ENCODE results near the gene AQP1.
A peak's percentile ranks its signal among the peaks of the same experiment; 100 is the strongest.

AQP1 gene

DNA sequence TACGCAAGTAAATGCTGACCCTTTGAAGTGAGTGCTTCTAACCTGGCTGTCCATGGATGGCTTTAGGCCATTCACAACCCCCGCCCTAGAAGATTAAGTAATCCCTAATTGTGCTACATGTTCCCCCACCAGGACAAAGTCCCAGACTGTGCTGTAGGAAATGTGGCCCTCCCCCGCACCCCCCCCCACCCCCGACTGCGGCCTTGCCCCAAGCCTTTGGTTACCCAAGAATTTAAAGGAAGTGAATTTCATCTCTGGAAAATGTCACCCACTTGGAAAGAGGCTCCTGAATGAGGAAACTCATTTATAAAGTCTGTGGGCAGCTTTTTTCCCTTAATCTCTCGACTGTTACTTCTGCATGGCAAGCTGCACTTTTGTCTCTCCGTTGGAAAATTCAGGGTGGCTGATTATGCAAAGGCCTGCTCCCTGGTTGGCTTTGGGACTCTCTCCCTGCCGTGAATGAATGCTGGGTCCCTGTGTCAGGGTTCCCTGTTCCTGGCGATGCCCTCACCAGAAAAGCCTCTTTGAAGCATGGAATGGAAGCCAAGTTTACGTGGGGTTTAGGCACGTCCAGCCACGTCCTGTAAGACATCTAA, 31.4 kb upstream of the AQP1 start:
- peak; percentile 8; the same call in 1 of the 3 replicates for ATAC-seq
- TF ChIP-seq, protein P1, sequence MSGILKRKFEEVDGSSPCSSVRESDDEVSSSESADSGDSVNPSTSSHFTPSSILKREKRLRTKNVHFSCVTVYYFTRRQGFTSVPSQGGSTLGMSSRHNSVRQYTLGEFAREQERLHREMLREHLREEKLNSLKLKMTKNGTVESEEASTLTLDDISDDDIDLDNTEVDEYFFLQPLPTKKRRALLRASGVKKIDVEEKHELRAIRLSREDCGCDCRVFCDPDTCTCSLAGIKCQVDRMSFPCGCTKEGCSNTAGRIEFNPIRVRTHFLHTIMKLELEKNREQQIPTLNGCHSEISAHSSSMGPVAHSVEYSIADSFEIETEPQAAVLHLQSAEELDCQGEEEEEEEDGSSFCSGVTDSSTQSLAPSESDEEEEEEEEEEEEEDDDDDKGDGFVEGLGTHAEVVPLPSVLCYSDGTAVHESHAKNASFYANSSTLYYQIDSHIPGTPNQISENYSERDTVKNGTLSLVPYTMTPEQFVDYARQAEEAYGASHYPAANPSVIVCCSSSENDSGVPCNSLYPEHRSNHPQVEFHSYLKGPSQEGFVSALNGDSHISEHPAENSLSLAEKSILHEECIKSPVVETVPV (CRISPR knock-in tag; IDR thresholded peaks at IDR 0.05), result no peak
- TF ChIP-seq ISL1 (CRISPR knock-in tag; IDR thresholded peaks at IDR 0.05) (no peak), PPARA (CRISPR knock-in tag; IDR thresholded peaks at IDR 0.05; ENCODE audit: borderline replicate concordance) (no peak), TCF4 (CRISPR knock-in tag; IDR thresholded peaks at IDR 0.05; ENCODE audit: borderline replicate concordance) (no peak), ZNF565 (CRISPR knock-in tag; conservative IDR thresholded peaks at IDR 0.05; ENCODE audit: low read depth) (no peak), ZC3H10 (CRISPR knock-in tag; IDR thresholded peaks at IDR 0.05) (no peak), GLIS3 (CRISPR knock-in tag; IDR thresholded peaks at IDR 0.05) (no peak), BACH2 (CRISPR knock-in tag; IDR thresholded peaks at IDR 0.05; ENCODE audit: borderline replicate concordance) (no peak), ARNTL (CRISPR knock-in tag; IDR thresholded peaks at IDR 0.05; ENCODE audit: borderline replicate concordance, low read depth) (no peak), SNAI2 (CRISPR knock-in tag; IDR thresholded peaks at IDR 0.05) (no peak)
- TF ChIP-seq, protein P2, sequence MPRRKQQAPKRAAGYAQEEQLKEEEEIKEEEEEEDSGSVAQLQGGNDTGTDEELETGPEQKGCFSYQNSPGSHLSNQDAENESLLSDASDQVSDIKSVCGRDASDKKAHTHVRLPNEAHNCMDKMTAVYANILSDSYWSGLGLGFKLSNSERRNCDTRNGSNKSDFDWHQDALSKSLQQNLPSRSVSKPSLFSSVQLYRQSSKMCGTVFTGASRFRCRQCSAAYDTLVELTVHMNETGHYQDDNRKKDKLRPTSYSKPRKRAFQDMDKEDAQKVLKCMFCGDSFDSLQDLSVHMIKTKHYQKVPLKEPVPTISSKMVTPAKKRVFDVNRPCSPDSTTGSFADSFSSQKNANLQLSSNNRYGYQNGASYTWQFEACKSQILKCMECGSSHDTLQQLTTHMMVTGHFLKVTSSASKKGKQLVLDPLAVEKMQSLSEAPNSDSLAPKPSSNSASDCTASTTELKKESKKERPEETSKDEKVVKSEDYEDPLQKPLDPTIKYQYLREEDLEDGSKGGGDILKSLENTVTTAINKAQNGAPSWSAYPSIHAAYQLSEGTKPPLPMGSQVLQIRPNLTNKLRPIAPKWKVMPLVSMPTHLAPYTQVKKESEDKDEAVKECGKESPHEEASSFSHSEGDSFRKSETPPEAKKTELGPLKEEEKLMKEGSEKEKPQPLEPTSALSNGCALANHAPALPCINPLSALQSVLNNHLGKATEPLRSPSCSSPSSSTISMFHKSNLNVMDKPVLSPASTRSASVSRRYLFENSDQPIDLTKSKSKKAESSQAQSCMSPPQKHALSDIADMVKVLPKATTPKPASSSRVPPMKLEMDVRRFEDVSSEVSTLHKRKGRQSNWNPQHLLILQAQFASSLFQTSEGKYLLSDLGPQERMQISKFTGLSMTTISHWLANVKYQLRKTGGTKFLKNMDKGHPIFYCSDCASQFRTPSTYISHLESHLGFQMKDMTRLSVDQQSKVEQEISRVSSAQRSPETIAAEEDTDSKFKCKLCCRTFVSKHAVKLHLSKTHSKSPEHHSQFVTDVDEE (CRISPR knock-in tag; IDR thresholded peaks at IDR 0.05), result no peak
- TF ChIP-seq, protein P3, sequence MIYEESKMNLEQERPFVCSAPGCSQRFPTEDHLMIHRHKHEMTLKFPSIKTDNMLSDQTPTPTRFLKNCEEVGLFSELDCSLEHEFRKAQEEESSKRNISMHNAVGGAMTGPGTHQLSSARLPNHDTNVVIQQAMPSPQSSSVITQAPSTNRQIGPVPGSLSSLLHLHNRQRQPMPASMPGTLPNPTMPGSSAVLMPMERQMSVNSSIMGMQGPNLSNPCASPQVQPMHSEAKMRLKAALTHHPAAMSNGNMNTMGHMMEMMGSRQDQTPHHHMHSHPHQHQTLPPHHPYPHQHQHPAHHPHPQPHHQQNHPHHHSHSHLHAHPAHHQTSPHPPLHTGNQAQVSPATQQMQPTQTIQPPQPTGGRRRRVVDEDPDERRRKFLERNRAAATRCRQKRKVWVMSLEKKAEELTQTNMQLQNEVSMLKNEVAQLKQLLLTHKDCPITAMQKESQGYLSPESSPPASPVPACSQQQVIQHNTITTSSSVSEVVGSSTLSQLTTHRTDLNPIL (CRISPR knock-in tag; IDR thresholded peaks at IDR 0.05; ENCODE audit: low read depth), result no peak

DNA sequence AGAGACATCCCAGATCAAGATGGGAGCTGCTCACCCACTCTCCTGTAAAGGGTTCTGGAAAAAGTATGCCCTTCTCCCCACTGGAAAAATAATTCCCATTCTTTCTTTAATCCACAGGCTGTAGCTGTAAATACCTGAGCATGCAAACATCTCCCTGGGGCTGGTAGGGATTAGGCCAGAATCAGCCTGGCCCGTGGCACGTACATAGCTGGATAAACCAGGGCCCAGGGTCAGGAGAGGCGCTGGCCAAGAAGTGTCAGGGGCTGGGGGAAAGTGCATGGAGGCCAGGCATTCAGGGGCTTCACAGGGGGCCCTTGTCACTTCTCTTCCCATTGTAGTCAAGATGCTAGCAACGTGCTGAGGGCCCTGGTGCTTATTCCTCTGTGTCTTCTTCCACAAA, 30.7 kb upstream of the AQP1 start:
- ATAC-seq, result no peak; the same call in 2 of the 3 replicates

DNA sequence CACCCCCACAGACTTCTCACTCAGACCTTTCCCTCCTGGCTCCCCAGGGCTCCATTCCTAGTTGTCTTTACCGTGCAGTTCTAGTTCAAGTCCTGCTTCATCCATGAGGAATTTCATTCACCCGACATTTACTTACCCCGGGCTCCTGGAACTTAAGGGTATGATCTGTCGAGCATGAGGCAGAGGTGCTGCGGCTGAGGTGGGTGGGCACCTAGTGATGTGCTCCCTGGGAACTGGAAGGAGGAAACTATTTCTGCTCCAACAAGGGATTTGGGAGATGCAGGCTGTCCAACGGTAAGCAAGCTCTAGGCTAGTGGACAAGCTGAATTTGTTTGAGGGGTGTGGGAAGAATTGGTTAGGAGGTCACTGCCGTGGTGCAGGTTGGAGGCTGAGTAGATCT, 30.2 kb upstream of the AQP1 start:
- TF ChIP-seq ISL1 (CRISPR knock-in tag; IDR thresholded peaks at IDR 0.05), result no peak
- no peak for TF ChIP-seq BACH2 (CRISPR knock-in tag; IDR thresholded peaks at IDR 0.05; ENCODE audit: borderline replicate concordance)
- no peak for TF ChIP-seq ZFP3 (CRISPR knock-in tag; IDR thresholded peaks at IDR 0.05)
- TF ChIP-seq, protein P4, sequence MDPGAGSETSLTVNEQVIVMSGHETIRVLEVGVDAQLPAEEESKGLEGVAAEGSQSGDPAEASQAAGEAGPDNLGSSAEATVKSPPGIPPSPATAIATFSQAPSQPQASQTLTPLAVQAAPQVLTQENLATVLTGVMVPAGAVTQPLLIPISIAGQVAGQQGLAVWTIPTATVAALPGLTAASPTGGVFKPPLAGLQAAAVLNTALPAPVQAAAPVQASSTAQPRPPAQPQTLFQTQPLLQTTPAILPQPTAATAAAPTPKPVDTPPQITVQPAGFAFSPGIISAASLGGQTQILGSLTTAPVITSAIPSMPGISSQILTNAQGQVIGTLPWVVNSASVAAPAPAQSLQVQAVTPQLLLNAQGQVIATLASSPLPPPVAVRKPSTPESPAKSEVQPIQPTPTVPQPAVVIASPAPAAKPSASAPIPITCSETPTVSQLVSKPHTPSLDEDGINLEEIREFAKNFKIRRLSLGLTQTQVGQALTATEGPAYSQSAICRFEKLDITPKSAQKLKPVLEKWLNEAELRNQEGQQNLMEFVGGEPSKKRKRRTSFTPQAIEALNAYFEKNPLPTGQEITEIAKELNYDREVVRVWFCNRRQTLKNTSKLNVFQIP (CRISPR knock-in tag; IDR thresholded peaks at IDR 0.05; ENCODE audit: borderline replicate concordance, low read depth), result no peak
- no peak for TF ChIP-seq PPARA (CRISPR knock-in tag; IDR thresholded peaks at IDR 0.05; ENCODE audit: borderline replicate concordance)
- no peak for TF ChIP-seq ARNTL (CRISPR knock-in tag; IDR thresholded peaks at IDR 0.05; ENCODE audit: borderline replicate concordance, low read depth)
- TF ChIP-seq TCF4 (CRISPR knock-in tag; IDR thresholded peaks at IDR 0.05; ENCODE audit: borderline replicate concordance), result no peak
- no peak for TF ChIP-seq ZNF8 (CRISPR knock-in tag; IDR thresholded peaks at IDR 0.05)
- TF ChIP-seq ZC3H10 (CRISPR knock-in tag; IDR thresholded peaks at IDR 0.05), result no peak
- TF ChIP-seq, protein P1 (CRISPR knock-in tag; IDR thresholded peaks at IDR 0.05), result no peak
- TF ChIP-seq CSDC2 (CRISPR knock-in tag; IDR thresholded peaks at IDR 0.05), result no peak
- TF ChIP-seq, protein P3 (CRISPR knock-in tag; IDR thresholded peaks at IDR 0.05; ENCODE audit: low read depth), result no peak
- no peak for ATAC-seq

More for the DNA sequence above, 30.7 kb upstream of the AQP1 start:
- TF ChIP-seq BACH2 (CRISPR knock-in tag; IDR thresholded peaks at IDR 0.05; ENCODE audit: borderline replicate concordance), result no peak
- TF ChIP-seq PPARA (CRISPR knock-in tag; IDR thresholded peaks at IDR 0.05; ENCODE audit: borderline replicate concordance), result no peak
- TF ChIP-seq, protein P4 (CRISPR knock-in tag; IDR thresholded peaks at IDR 0.05; ENCODE audit: borderline replicate concordance, low read depth), result no peak
- TF ChIP-seq ZC3H10 (CRISPR knock-in tag; IDR thresholded peaks at IDR 0.05), result no peak
